ENCODE data around the gene CAB39. TPM values are rescaled to one million over a fixed set of nuclear protein-coding genes. Genes with fewer than 3 reads are reported as not detected.

CAB39 gene
- total RNA-seq, 1 experiment from 2014 or later = 39.9 TPM

DNA sequence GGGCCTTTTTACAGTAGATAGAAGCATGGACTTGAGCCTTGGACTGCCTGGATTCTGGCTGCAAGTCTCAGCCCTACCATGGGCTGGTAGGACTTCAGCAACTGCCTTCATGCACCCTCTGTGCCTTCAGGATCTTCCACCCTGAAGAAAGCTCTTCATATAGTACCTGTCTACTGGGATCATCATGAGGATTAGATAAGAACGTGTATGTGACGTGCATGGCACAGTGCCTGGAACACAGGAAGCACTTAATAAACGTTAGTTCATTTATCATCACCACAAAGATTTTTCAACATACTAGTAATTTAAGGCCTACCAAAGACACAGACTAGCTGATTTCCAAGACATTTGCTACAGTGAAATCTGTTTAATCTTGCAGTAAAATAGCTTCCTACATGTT, 98.9 kb downstream of the CAB39 start:
- Histone ChIP-seq H3K27ac (ENCODE audit: low read length) (no peak overlapping the region), H3K9me3 (ENCODE audit: control insufficient read depth, insufficient read depth, low read depth, low read length) (no peaks in the 10 kb centered on the region), H3K36me3 (ENCODE audit: control insufficient read depth, insufficient read depth, low read length) (no peaks in the 10 kb centered on the region), H3K4me1 (ENCODE audit: control insufficient read depth, insufficient read depth, low read length) (no peaks in the 10 kb centered on the region), H3K27me3 (ENCODE audit: control insufficient read depth, insufficient read depth, low read length) (no peaks in the 10 kb centered on the region), H3K4me3 (ENCODE audit: low read depth in 2 of 2, low read length in 2 of 2) (no peak overlapping the region)
- ChIA-PET CTCF (no interaction called here), POLR2A (no interaction called here)
- ATAC-seq (no peak), DNase-seq (ENCODE audit: low read depth, low spot score) (no peak)
- in situ Hi-C loops (cut with HindIII; ENCODE audit: low pct_unique_long_range_greater_than_20kb, low sequenced_read_pairs) (no loop called here), intact Hi-C loops (cut with micrococcal nuclease; ENCODE audit: unreplicated experiment) (no loop called here)
- TF ChIP-seq, protein P1, sequence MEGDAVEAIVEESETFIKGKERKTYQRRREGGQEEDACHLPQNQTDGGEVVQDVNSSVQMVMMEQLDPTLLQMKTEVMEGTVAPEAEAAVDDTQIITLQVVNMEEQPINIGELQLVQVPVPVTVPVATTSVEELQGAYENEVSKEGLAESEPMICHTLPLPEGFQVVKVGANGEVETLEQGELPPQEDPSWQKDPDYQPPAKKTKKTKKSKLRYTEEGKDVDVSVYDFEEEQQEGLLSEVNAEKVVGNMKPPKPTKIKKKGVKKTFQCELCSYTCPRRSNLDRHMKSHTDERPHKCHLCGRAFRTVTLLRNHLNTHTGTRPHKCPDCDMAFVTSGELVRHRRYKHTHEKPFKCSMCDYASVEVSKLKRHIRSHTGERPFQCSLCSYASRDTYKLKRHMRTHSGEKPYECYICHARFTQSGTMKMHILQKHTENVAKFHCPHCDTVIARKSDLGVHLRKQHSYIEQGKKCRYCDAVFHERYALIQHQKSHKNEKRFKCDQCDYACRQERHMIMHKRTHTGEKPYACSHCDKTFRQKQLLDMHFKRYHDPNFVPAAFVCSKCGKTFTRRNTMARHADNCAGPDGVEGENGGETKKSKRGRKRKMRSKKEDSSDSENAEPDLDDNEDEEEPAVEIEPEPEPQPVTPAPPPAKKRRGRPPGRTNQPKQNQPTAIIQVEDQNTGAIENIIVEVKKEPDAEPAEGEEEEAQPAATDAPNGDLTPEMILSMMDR (IDR thresholded peaks at IDR 0.05) = no peak
- no peak for TF ChIP-seq POLR2AphosphoS5 (IDR thresholded peaks at IDR 0.05; ENCODE audit: low read depth, low read length)
- TF ChIP-seq, protein P2, sequence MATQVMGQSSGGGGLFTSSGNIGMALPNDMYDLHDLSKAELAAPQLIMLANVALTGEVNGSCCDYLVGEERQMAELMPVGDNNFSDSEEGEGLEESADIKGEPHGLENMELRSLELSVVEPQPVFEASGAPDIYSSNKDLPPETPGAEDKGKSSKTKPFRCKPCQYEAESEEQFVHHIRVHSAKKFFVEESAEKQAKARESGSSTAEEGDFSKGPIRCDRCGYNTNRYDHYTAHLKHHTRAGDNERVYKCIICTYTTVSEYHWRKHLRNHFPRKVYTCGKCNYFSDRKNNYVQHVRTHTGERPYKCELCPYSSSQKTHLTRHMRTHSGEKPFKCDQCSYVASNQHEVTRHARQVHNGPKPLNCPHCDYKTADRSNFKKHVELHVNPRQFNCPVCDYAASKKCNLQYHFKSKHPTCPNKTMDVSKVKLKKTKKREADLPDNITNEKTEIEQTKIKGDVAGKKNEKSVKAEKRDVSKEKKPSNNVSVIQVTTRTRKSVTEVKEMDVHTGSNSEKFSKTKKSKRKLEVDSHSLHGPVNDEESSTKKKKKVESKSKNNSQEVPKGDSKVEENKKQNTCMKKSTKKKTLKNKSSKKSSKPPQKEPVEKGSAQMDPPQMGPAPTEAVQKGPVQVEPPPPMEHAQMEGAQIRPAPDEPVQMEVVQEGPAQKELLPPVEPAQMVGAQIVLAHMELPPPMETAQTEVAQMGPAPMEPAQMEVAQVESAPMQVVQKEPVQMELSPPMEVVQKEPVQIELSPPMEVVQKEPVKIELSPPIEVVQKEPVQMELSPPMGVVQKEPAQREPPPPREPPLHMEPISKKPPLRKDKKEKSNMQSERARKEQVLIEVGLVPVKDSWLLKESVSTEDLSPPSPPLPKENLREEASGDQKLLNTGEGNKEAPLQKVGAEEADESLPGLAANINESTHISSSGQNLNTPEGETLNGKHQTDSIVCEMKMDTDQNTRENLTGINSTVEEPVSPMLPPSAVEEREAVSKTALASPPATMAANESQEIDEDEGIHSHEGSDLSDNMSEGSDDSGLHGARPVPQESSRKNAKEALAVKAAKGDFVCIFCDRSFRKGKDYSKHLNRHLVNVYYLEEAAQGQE (IDR thresholded peaks at IDR 0.05; ENCODE audit: insufficient read depth in 1 of 2, low read depth in 2 of 2, low read length in 1 of 2) = no peak
- TF ChIP-seq SIN3A (IDR thresholded peaks at IDR 0.05; ENCODE audit: borderline replicate concordance, insufficient read depth, low read depth, low read length) = no peak
- no TSS peak for BruUV-seq (replicated peaks)

DNA sequence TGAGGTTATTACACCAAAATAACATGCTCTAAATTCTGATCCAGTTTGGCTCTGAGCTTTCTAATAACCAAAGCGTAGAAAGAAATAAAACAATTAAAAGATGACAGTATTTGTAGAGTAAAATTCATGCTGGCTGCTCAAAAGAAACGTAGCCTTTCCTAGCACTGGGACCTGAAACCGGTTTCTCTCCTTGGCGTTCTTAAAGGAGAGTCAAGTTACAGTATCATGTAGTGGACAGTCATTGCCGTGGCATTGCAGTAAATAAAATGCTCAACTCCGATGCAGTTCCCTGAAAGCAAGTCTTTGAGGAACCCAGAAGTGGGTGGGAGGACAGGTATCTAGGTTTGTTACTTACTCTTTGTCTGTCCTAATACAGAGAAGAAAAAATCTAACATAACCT, 99.4 kb downstream of the CAB39 start:
- in situ Hi-C loops (cut with HindIII; ENCODE audit: low pct_unique_long_range_greater_than_20kb, low sequenced_read_pairs) = no loop called here
- ChIA-PET CTCF (no interaction called here), POLR2A (no interaction called here)
- ATAC-seq (no peak), DNase-seq (ENCODE audit: low read depth, low spot score) (no peak)
- intact Hi-C loops (cut with micrococcal nuclease; ENCODE audit: unreplicated experiment) = no loop called here
- no peaks in the 10 kb centered on the region for H3K27me3 ChIP-seq (ENCODE audit: control insufficient read depth, insufficient read depth, low read length)
- no TSS peak for BruUV-seq (replicated peaks)
- TF ChIP-seq POLR2AphosphoS5 (IDR thresholded peaks at IDR 0.05; ENCODE audit: low read depth, low read length) (no peak), SIN3A (IDR thresholded peaks at IDR 0.05; ENCODE audit: borderline replicate concordance, insufficient read depth, low read depth, low read length) (no peak), TCF7L2 (IDR thresholded peaks at IDR 0.05; ENCODE audit: low read depth, low read length) (no peak)
- TF ChIP-seq, protein P1 (IDR thresholded peaks at IDR 0.05) = no peak
- TF ChIP-seq, protein P2 (IDR thresholded peaks at IDR 0.05; ENCODE audit: insufficient read depth in 1 of 2, low read depth in 2 of 2, low read length in 1 of 2) = no peak
- H3K9me3 ChIP-seq (ENCODE audit: control insufficient read depth, insufficient read depth, low read depth, low read length) = no peaks in the 10 kb centered on the region
- H3K4me3 ChIP-seq (ENCODE audit: low read depth in 2 of 2, low read length in 2 of 2) = no peak overlapping the region
- H3K4me1 ChIP-seq (ENCODE audit: control insufficient read depth, insufficient read depth, low read length) = no peaks in the 10 kb centered on the region
- H3K27ac ChIP-seq (ENCODE audit: low read length) = no peak overlapping the region
- 0 out of 2 replicates have a peak, but pooled peaks cover 2% of the 10 kb centered on the region for H3K36me3 ChIP-seq (ENCODE audit: control insufficient read depth, insufficient read depth, low read length)
